ENCODE measurements around the gene DCAF5.

DNA sequence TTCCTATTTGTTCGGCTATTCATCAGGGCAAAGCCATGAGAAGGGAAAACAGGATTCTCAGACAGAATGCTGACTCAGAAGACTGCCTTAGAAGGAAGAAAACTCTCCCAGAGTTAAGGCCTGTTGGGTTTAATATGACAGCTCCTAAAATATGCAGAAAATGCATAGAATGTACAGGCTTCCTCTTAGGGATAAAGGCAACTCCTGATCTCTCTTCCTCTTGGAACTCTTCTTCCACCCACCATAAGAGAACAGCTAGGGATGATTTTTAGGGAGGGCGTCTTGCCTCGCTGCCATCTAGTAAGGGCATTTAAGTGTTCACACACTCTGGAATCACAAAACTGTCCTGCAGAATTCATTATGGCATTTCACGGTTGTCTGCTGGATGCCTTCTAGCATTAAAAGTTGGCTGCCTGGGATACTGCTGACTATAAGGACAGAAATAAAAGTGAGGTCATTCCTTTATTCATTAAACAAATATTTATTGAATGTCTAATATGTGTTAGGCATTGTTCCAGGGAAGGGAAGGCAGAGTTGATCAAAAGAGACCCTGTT lies 73.7 kb downstream of the DCAF5 start:
- TF ChIP-seq POLR2A (IDR thresholded peaks at IDR 0.05) (no peak), EP300 (IDR thresholded peaks at IDR 0.05) (no peak)
- TF ChIP-seq, protein P1, sequence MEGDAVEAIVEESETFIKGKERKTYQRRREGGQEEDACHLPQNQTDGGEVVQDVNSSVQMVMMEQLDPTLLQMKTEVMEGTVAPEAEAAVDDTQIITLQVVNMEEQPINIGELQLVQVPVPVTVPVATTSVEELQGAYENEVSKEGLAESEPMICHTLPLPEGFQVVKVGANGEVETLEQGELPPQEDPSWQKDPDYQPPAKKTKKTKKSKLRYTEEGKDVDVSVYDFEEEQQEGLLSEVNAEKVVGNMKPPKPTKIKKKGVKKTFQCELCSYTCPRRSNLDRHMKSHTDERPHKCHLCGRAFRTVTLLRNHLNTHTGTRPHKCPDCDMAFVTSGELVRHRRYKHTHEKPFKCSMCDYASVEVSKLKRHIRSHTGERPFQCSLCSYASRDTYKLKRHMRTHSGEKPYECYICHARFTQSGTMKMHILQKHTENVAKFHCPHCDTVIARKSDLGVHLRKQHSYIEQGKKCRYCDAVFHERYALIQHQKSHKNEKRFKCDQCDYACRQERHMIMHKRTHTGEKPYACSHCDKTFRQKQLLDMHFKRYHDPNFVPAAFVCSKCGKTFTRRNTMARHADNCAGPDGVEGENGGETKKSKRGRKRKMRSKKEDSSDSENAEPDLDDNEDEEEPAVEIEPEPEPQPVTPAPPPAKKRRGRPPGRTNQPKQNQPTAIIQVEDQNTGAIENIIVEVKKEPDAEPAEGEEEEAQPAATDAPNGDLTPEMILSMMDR (IDR thresholded peaks at IDR 0.05), result no peak

Measured in ovary (tissue), 3 donors.